ENCODE results near the gene NAA25. TPM values are rescaled to one million over a fixed set of nuclear protein-coding genes. Genes with fewer than 3 reads are reported as not detected.
"Not testable (repeated sequence)": the region's sequence is repeated elsewhere in the genome, so short reads cannot be mapped to it uniquely, and the experiment has no call there.

The NAA25 gene
- polyA plus RNA-seq, 1 of the 3 experiments (the other 2 are of a cell fraction), result 4.4 TPM

GRCh38 chr12:112001576-112001975 is 107.0 kb downstream of the NAA25 start (continued):
- TF ChIP-seq, protein P1, sequence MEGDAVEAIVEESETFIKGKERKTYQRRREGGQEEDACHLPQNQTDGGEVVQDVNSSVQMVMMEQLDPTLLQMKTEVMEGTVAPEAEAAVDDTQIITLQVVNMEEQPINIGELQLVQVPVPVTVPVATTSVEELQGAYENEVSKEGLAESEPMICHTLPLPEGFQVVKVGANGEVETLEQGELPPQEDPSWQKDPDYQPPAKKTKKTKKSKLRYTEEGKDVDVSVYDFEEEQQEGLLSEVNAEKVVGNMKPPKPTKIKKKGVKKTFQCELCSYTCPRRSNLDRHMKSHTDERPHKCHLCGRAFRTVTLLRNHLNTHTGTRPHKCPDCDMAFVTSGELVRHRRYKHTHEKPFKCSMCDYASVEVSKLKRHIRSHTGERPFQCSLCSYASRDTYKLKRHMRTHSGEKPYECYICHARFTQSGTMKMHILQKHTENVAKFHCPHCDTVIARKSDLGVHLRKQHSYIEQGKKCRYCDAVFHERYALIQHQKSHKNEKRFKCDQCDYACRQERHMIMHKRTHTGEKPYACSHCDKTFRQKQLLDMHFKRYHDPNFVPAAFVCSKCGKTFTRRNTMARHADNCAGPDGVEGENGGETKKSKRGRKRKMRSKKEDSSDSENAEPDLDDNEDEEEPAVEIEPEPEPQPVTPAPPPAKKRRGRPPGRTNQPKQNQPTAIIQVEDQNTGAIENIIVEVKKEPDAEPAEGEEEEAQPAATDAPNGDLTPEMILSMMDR (IDR thresholded peaks at IDR 0.05), result no peak
- TF ChIP-seq FOXJ3 (CRISPR knock-in tag; IDR thresholded peaks at IDR 0.05) (no peak), GATA2 (CRISPR knock-in tag; IDR thresholded peaks at IDR 0.05) (no peak), GABPA (IDR thresholded peaks at IDR 0.05; ENCODE audit: low read depth) (no peak), RFX5 (IDR thresholded peaks at IDR 0.05; ENCODE audit: low read length) (no peak), USF1 (IDR thresholded peaks at IDR 0.05; ENCODE audit: borderline replicate concordance, low read depth) (no peak), ELF1 (IDR thresholded peaks at IDR 0.05) (no peak), TAF1 (IDR thresholded peaks at IDR 0.05; ENCODE audit: borderline replicate concordance, low read depth, low read length) (no peak)

DNA sequence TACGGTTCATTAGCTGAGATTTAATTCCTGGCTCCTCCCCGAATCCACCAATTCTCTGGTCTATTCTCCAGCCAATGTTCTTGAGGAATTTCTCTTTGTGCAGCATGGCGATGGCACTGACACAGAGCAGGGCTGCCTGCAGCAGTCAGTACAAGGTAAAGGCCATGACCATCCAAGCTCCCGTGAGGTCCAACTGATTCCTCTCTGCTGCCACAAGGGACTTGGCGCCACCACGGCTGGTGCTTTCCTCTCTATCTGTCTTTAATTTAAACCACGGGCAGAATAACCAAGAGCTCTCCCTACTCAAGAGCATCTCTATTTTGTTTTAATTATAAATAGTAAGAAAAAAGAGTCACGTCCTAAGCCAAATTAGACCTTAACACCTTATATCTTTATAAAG is 107.8 kb downstream of the NAA25 start:
- Histone ChIP-seq H4K20me1 (ENCODE audit: insufficient read depth) (no peaks in the 10 kb centered on the region), H3K27ac (ENCODE audit: low read depth in 2 of 2, low read length in 1 of 2) (no peak overlapping the region), H3K27me3 (ENCODE audit: insufficient read depth) (no peaks in the 10 kb centered on the region), H3K9me3 (no peaks in the 10 kb centered on the region), H3K4me1 (ENCODE audit: control insufficient read depth in 1 of 2, insufficient read depth in 2 of 2, low read depth in 1 of 2, low read length in 1 of 2) (no peaks in the 10 kb centered on the region; a peak in 1 of 4 replicates), H2AFZ (ENCODE audit: low read depth) (no peak overlapping the region), H3K79me2 (ENCODE audit: insufficient read depth) (no peaks in the 10 kb centered on the region), H3K9ac (no peak overlapping the region), H3F3A (replicated peaks; ENCODE audit: insufficient read depth) (peaks cover 3% of the 10 kb centered on the region), H3K36me3 (replicated peaks in 1 of 2; ENCODE audit: control insufficient read depth in 1 of 2, insufficient read depth in 2 of 2, low read length in 1 of 2) (peaks cover 0 to 3% of the 10 kb centered on the region in 2 experiments), H3K9me2 (no peaks in the 10 kb centered on the region), H3K4me3 (ENCODE audit: low read depth in 2 of 2, low read length in 1 of 2) (no peak overlapping the region), H3K4me2 (no peak overlapping the region)
- 96% methylated on average over 8 of the region's 8 CpGs for WGBS (ENCODE audit: low lambda C conversion rate)
- no peak for DNase-seq
- ChIA-PET CTCF (interaction anchor here (0.9 kb wide), 1 partner anchor 387 kb away, joined by 3 read pairs; no protein-coding TSS in a partner anchor), POLR2A (interaction anchor here (1.3 kb wide), 1 partner anchor 12 kb away, joined by 6 read pairs; the partner anchor contains the start of genes ERP29 and TMEM116)
- TF ChIP-seq SMC3 (IDR thresholded peaks at IDR 0.05; ENCODE audit: low read depth, low read length) (no peak), RFX5 (IDR thresholded peaks at IDR 0.05; ENCODE audit: low read length) (no peak), EP300 (IDR thresholded peaks at IDR 0.05; ENCODE audit: borderline replicate concordance in 1 of 2, low read depth in 1 of 2, low read length in 1 of 2) (no peak), NFIC (IDR thresholded peaks at IDR 0.05; ENCODE audit: borderline replicate concordance) (no peak), GABPA (IDR thresholded peaks at IDR 0.05; ENCODE audit: low read depth) (no peak), USF1 (IDR thresholded peaks at IDR 0.05; ENCODE audit: borderline replicate concordance, low read depth) (no peak), SIN3A (IDR thresholded peaks at IDR 0.05; ENCODE audit: borderline replicate concordance, low read depth, low read length) (no peak), MXI1 (IDR thresholded peaks at IDR 0.05; ENCODE audit: low read depth, low read length) (no peak)
- TF ChIP-seq, protein P2, sequence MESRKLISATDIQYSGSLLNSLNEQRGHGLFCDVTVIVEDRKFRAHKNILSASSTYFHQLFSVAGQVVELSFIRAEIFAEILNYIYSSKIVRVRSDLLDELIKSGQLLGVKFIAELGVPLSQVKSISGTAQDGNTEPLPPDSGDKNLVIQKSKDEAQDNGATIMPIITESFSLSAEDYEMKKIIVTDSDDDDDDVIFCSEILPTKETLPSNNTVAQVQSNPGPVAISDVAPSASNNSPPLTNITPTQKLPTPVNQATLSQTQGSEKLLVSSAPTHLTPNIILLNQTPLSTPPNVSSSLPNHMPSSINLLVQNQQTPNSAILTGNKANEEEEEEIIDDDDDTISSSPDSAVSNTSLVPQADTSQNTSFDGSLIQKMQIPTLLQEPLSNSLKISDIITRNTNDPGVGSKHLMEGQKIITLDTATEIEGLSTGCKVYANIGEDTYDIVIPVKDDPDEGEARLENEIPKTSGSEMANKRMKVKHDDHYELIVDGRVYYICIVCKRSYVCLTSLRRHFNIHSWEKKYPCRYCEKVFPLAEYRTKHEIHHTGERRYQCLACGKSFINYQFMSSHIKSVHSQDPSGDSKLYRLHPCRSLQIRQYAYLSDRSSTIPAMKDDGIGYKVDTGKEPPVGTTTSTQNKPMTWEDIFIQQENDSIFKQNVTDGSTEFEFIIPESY (IDR thresholded peaks at IDR 0.05; ENCODE audit: borderline replicate concordance, low read depth), result no peak

DNA sequence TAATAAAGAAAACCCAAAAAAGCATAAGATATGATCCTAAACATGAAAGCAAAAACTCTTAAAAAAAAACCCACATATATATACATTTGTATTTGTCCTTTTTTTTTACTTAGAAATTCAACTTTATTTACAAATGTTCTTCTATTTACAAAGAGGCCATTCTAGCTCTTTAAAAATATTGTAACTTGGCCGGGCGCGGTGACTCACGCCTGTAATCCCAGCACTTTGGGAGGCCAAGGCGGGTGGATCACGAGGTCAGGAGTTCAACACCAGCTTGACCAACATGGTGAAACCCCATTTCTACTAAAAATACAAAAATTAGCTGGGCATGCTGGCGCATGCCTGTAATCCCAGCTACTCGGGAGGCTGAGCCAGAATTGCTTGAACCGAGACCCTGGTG is 109.5 kb downstream of the NAA25 start:
- WGBS (ENCODE audit: low lambda C conversion rate), result 92% methylated on average over 9 of the region's 9 CpGs
- H3K27me3 ChIP-seq (ENCODE audit: insufficient read depth); H2AFZ ChIP-seq (ENCODE audit: low read depth); H3K9me3 ChIP-seq; H3K4me2 ChIP-seq; H3K36me3 ChIP-seq (replicated peaks in 1 of 2; ENCODE audit: control insufficient read depth in 1 of 2, insufficient read depth in 2 of 2, low read length in 1 of 2); H3F3A ChIP-seq (replicated peaks; ENCODE audit: insufficient read depth); H3K4me1 ChIP-seq (ENCODE audit: control insufficient read depth in 1 of 2, insufficient read depth in 2 of 2, low read depth in 1 of 2, low read length in 1 of 2); H3K4me3 ChIP-seq (ENCODE audit: low read depth in 2 of 2, low read length in 1 of 2); H4K20me1 ChIP-seq (ENCODE audit: insufficient read depth); H3K9ac ChIP-seq; H3K79me2 ChIP-seq (ENCODE audit: insufficient read depth); H3K9me2 ChIP-seq; H3K27ac ChIP-seq (ENCODE audit: low read depth in 2 of 2, low read length in 1 of 2); DNase-seq: not testable (repeated sequence)
- POLR2A ChIA-PET, result interaction anchor here (2.2 kb wide), 1 partner anchor 14 kb away, joined by 8 read pairs; the partner anchor contains the start of genes ERP29 and TMEM116
- CTCF ChIA-PET, result interaction anchor here (0.7 to 1.3 kb wide), 3 partner anchors 79 to 388 kb away, joined by 3 read pairs; no protein-coding TSS in a partner anchor

All from SK-N-SH (cell line).